ENCODE measurements around the gene CDC25A.

- TF ChIP-seq, protein P1, sequence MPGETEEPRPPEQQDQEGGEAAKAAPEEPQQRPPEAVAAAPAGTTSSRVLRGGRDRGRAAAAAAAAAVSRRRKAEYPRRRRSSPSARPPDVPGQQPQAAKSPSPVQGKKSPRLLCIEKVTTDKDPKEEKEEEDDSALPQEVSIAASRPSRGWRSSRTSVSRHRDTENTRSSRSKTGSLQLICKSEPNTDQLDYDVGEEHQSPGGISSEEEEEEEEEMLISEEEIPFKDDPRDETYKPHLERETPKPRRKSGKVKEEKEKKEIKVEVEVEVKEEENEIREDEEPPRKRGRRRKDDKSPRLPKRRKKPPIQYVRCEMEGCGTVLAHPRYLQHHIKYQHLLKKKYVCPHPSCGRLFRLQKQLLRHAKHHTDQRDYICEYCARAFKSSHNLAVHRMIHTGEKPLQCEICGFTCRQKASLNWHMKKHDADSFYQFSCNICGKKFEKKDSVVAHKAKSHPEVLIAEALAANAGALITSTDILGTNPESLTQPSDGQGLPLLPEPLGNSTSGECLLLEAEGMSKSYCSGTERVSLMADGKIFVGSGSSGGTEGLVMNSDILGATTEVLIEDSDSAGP (CRISPR knock-in tag; IDR thresholded peaks at IDR 0.05; ENCODE audit: borderline replicate concordance), result no peak
- TF ChIP-seq CTCF (CRISPR knock-in tag; IDR thresholded peaks at IDR 0.05) (no peak), MAZ (IDR thresholded peaks at IDR 0.05; ENCODE audit: borderline replicate concordance, low read depth, low read length) (no peak), MAZ (CRISPR knock-in tag; IDR thresholded peaks at IDR 0.05; ENCODE audit: low read depth) (no peak), FLYWCH1 (CRISPR knock-in tag; IDR thresholded peaks at IDR 0.05) (no peak), JUN (CRISPR knock-in tag; IDR thresholded peaks at IDR 0.05) (no peak), ZNF235 (CRISPR knock-in tag; IDR thresholded peaks at IDR 0.05; ENCODE audit: borderline replicate concordance) (no peak), ZNF660 (CRISPR knock-in tag; IDR thresholded peaks at IDR 0.05; ENCODE audit: borderline replicate concordance, low read depth) (no peak), ZNF784 (CRISPR knock-in tag; IDR thresholded peaks at IDR 0.05; ENCODE audit: borderline replicate concordance) (no peak), EZH2 (conservative IDR thresholded peaks at IDR 0.05; ENCODE audit: low read depth, low read length) (no peak), ZBTB20 (CRISPR knock-in tag; IDR thresholded peaks at IDR 0.05; ENCODE audit: borderline replicate concordance, low read depth) (no peak), ZNF777 (CRISPR knock-in tag; IDR thresholded peaks at IDR 0.05) (no peak)
Measured at GRCh38 chr3:48120223-48120622, 68.0 kb downstream of the CDC25A start.
